ENCODE data around the gene SLC12A6. TPM values are rescaled to one million over a fixed set of nuclear protein-coding genes. Genes with fewer than 3 reads are reported as not detected.

SLC12A6 gene
- total and polyA plus RNA-seq, 2 of the 13 experiments (the other 11 are each of a cell fraction or from before 2014, with no cell fraction given): 15.2 to 30.1 TPM

DNA sequence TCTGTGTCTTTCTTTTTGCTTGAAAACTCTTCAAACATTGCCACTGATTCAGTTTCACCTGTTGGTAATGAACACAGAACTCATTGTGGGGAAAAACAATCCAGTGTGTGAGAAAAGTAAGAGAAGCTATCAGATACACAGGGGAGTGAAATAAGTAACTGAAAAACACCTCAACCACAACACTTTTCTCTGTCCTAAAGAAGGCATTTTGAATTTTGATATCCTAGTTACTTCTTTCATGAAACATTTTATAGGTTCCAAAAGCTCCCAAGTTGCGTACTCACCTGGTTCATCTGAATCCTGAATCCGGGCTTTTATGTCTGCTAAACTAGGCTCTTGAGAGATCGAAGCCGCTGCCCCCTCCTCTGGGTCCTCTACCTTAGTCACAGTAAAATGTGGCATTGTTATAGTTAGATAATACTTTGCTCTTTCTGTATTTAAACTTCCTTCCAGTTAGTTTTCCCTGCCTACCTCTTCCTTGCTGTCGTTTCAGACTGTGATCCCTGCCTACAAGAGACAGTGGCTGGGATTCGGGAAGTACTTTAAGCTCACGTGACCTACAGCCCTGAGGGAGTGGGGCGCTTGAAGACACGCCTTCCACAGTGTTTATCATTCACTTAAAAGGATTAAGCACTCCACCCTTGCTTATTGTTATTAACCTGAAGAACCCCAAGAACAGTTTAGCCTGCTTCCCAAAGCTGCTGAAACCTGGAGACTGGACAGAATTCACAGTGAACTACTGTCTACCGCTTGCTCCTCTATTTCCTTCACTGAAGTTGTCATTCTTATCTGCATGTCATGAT lies 19.1 kb downstream of the SLC12A6 start:
- peak overlapping the region; percentile 69 for H3K4me2 ChIP-seq (ENCODE audit: low read depth, low read length)
- peaks cover 14% of the 10 kb centered on the region for H3K4me1 ChIP-seq (ENCODE audit: insufficient read depth, low read length)
- peak overlapping the region; percentile 68 to 76 (median 71) for H3K4me3 ChIP-seq (replicated peaks in 1 of 3; ENCODE audit: insufficient read depth in 1 of 3, low read depth in 2 of 3, low read length in 3 of 3)
- H3K36me3 ChIP-seq (replicated peaks in 1 of 2; ENCODE audit: control insufficient read depth in 1 of 2, insufficient read depth in 2 of 2, low read length in 2 of 2): peaks cover under 1 to 7% of the 10 kb centered on the region in 2 experiments; a peak in 3 of 5 replicates
- peak; percentile 96 for ATAC-seq
- BruUV-seq (replicated peaks): TSS peak; percentile 83
- no peaks in the 10 kb centered on the region for H3K27me3 ChIP-seq (ENCODE audit: control insufficient read depth in 1 of 2, insufficient read depth in 2 of 2, low read length in 2 of 2)
- in situ Hi-C loops (cut with HindIII; ENCODE audit: extremely low pct_ligation_motif_present, low pct_unique_long_range_greater_than_20kb) (no loop called here), intact Hi-C loops (cut with micrococcal nuclease; ENCODE audit: unreplicated experiment) (loop anchor here (2.0 kb wide), 1 partner anchor 24 kb away; the partner anchor contains the start of genes NOP10 and NUTM1)
- H3K27ac ChIP-seq (ENCODE audit: extremely low read length, insufficient read depth, low read length): peak overlapping the region; percentile 79
- peak; percentile 82 for FAIRE-seq
- peak; percentile 78 for DNase-seq (ENCODE audit: low spot score)
- H4K20me1 ChIP-seq (ENCODE audit: insufficient read depth, low read length): no peaks in the 10 kb centered on the region
- ChIA-PET POLR2A (interaction anchor here (0.9 to 3.4 kb wide), 9 partner anchors 10 to 217 kb away, joined by 3 to 17 read pairs (median 5); partner anchors contain the start of genes EMC7, LPCAT4, NOP10 and NUTM1), CTCF (ENCODE audit: low intra/inter-chr PET ratio, low total read pairs) (no interaction called here)
- peaks cover 24% of the 10 kb centered on the region for H3K79me2 ChIP-seq (ENCODE audit: insufficient read depth, low read length)
- WGBS (ENCODE audit: low lambda C conversion rate): 1% methylated on average over 10 of the region's 10 CpGs
- peak overlapping the region; percentile 72 for H3K9ac ChIP-seq (ENCODE audit: insufficient read depth, low read depth, low read length)
- no peaks in the 10 kb centered on the region for H3K9me3 ChIP-seq (ENCODE audit: low read length)
- peak overlapping the region; percentile 55 for H2AFZ ChIP-seq (ENCODE audit: low read length)
- TF ChIP-seq ZFP36L1 (CRISPR knock-in tag; IDR thresholded peaks at IDR 0.05) (no peak), HHEX (CRISPR knock-in tag; IDR thresholded peaks at IDR 0.05) (no peak), MEIS1 (CRISPR knock-in tag; IDR thresholded peaks at IDR 0.05; ENCODE audit: borderline replicate concordance) (no peak), FOXK2 (IDR thresholded peaks at IDR 0.05) (no peak), TBL1XR1 (IDR thresholded peaks at IDR 0.05; ENCODE audit: borderline replicate concordance, low read length, partially characterized antibody) (peak; percentile 22), ZNF3 (CRISPR knock-in tag; IDR thresholded peaks at IDR 0.05) (no peak), POLR2G (IDR thresholded peaks at IDR 0.05; ENCODE audit: low read depth, low read length) (peak; percentile 76), SATB2 (CRISPR knock-in tag; IDR thresholded peaks at IDR 0.05) (0 out of 2 replicates have a peak, but pooled peaks have one; percentile 10), KAT8 (CRISPR knock-in tag; IDR thresholded peaks at IDR 0.05) (peak; percentile 35; the same call in 1 of the 2 replicates), CBX1 (IDR thresholded peaks at IDR 0.05; ENCODE audit: low read depth) (no peak), CBX5 (CRISPR knock-in tag; IDR thresholded peaks at IDR 0.05; ENCODE audit: borderline replicate concordance) (no peak), MEF2D (CRISPR knock-in tag; IDR thresholded peaks at IDR 0.05) (0 out of 2 replicates have a peak, but pooled peaks have one; percentile 10)
- TF ChIP-seq, protein P1, sequence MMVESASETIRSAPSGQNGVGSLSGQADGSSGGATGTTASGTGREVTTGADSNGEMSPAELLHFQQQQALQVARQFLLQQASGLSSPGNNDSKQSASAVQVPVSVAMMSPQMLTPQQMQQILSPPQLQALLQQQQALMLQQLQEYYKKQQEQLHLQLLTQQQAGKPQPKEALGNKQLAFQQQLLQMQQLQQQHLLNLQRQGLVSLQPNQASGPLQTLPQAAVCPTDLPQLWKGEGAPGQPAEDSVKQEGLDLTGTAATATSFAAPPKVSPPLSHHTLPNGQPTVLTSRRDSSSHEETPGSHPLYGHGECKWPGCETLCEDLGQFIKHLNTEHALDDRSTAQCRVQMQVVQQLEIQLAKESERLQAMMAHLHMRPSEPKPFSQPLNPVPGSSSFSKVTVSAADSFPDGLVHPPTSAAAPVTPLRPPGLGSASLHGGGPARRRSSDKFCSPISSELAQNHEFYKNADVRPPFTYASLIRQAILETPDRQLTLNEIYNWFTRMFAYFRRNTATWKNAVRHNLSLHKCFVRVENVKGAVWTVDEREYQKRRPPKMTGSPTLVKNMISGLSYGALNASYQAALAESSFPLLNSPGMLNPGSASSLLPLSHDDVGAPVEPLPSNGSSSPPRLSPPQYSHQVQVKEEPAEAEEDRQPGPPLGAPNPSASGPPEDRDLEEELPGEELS (CRISPR knock-in tag; IDR thresholded peaks at IDR 0.05): peak; percentile 27; the same call in 1 of the 2 replicates
- TF ChIP-seq, protein P2, sequence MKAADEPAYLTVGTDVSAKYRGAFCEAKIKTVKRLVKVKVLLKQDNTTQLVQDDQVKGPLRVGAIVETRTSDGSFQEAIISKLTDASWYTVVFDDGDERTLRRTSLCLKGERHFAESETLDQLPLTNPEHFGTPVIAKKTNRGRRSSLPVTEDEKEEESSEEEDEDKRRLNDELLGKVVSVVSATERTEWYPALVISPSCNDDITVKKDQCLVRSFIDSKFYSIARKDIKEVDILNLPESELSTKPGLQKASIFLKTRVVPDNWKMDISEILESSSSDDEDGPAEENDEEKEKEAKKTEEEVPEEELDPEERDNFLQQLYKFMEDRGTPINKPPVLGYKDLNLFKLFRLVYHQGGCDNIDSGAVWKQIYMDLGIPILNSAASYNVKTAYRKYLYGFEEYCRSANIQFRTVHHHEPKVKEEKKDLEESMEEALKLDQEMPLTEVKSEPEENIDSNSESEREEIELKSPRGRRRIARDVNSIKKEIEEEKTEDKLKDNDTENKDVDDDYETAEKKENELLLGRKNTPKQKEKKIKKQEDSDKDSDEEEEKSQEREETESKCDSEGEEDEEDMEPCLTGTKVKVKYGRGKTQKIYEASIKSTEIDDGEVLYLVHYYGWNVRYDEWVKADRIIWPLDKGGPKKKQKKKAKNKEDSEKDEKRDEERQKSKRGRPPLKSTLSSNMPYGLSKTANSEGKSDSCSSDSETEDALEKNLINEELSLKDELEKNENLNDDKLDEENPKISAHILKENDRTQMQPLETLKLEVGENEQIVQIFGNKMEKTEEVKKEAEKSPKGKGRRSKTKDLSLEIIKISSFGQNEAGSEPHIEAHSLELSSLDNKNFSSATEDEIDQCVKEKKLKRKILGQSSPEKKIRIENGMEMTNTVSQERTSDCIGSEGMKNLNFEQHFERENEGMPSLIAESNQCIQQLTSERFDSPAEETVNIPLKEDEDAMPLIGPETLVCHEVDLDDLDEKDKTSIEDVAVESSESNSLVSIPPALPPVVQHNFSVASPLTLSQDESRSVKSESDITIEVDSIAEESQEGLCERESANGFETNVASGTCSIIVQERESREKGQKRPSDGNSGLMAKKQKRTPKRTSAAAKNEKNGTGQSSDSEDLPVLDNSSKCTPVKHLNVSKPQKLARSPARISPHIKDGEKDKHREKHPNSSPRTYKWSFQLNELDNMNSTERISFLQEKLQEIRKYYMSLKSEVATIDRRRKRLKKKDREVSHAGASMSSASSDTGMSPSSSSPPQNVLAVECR (CRISPR knock-in tag; IDR thresholded peaks at IDR 0.05; ENCODE audit: borderline replicate concordance): peak; percentile 45; the same call in 1 of the 2 replicates
- TF ChIP-seq, protein P3, sequence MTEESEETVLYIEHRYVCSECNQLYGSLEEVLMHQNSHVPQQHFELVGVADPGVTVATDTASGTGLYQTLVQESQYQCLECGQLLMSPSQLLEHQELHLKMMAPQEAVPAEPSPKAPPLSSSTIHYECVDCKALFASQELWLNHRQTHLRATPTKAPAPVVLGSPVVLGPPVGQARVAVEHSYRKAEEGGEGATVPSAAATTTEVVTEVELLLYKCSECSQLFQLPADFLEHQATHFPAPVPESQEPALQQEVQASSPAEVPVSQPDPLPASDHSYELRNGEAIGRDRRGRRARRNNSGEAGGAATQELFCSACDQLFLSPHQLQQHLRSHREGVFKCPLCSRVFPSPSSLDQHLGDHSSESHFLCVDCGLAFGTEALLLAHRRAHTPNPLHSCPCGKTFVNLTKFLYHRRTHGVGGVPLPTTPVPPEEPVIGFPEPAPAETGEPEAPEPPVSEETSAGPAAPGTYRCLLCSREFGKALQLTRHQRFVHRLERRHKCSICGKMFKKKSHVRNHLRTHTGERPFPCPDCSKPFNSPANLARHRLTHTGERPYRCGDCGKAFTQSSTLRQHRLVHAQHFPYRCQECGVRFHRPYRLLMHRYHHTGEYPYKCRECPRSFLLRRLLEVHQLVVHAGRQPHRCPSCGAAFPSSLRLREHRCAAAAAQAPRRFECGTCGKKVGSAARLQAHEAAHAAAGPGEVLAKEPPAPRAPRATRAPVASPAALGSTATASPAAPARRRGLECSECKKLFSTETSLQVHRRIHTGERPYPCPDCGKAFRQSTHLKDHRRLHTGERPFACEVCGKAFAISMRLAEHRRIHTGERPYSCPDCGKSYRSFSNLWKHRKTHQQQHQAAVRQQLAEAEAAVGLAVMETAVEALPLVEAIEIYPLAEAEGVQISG (CRISPR knock-in tag; IDR thresholded peaks at IDR 0.05): 0 out of 2 replicates have a peak, but pooled peaks have one; percentile 8

All from HepG2 (cell line).